Spleen (tissue), 7 donors: Measurements from ENCODE around the gene SLC38A11.

Experiments used
- CTCF ChIP-seq, 11 experiments: fragments of 200-600 bp in 7 of 11; fragments of 450-650 bp in 4 of 11; sonication (generic) in 4 of 11; IDR thresholded peaks in 8 of 11; conservative IDR thresholded peaks in 3 of 11; 1 replicate in 7 of 11; 2 replicates in 4 of 11; pipeline versions ENCODE4 v1.4.0 to v1.8.0; 2016 to 2021; ENCODE audit warnings: antibody characterized with exemption in 11 of 11, inconsistent platforms in 4 of 11, mild to moderate bottlenecking in 1 of 11
- POLR2A ChIP-seq, 3 donors: fragments of 450-650 bp; IDR thresholded peaks; one replicate each; pipeline ENCODE4 v1.5.1; 2017; ENCODE audit warnings: antibody characterized with exemption in 3 of 3, mild to moderate bottlenecking in 1 of 3
- donor health status: DM: no; HTN: no; CAD: no; lungs with moderate emphysema.
- donor health status: DM: no; HTN: no; CAD: no.
- donor health status: DM: no; HTN: no; CAD: no.

GRCh38 chr2:164867779-164868397, 87.4 kb downstream of the SLC38A11 start:
- TF ChIP-seq CTCF (IDR thresholded peaks at IDR 0.05 in 8 of 11, conservative IDR thresholded peaks at IDR 0.05 in 3 of 11) (no peak), POLR2A (IDR thresholded peaks at IDR 0.05) (no peak)
